SK-N-SH treated with all-trans-retinoic acid at 6 μM for 48 hours (cell line): Measurements from ENCODE around the gene S100PBP.

ENCODE experiments used
- ATAC-seq: fragments of 200-7000 bp; cut with Tn5 transposase; 3 replicates; pipeline ENCODE4 v1.9.1; 2020; ENCODE audit warnings: mild to moderate bottlenecking, moderate library complexity
- BACH2 ChIP-seq: fragments of 250-450 bp; sonication (Bioruptor Pico); IDR thresholded peaks from 2 replicates; pipeline ENCODE4 v1.9.0; 2021; ENCODE audit warnings: mild to moderate bottlenecking, borderline replicate concordance
- CREB5 ChIP-seq: fragments of 250-450 bp; sonication (Bioruptor Pico); IDR thresholded peaks from 2 replicates; pipeline ENCODE4 v1.5.1; 2020; ENCODE audit warnings: low read depth, mild to moderate bottlenecking, moderate library complexity
- CSDC2 ChIP-seq: fragments of 250-450 bp; sonication (Bioruptor Pico); IDR thresholded peaks from 2 replicates; pipeline ENCODE4 v1.5.0; 2020; ENCODE audit warnings: mild to moderate bottlenecking, moderate library complexity
- ESRRG ChIP-seq: fragments of 250-450 bp; sonication (Bioruptor Pico); IDR thresholded peaks from 2 replicates; pipeline ENCODE4 v1.6.1; 2021; ENCODE audit warnings: mild to moderate bottlenecking
- GLIS3 ChIP-seq: fragments of 250-450 bp; sonication (Bioruptor Pico); IDR thresholded peaks from 2 replicates; pipeline ENCODE4 v1.5.0; 2020; ENCODE audit warnings: mild to moderate bottlenecking, moderate library complexity
- OSR1 ChIP-seq: fragments of 250-450 bp; sonication (Bioruptor Pico); IDR thresholded peaks from 2 replicates; pipeline ENCODE4 v1.8.0; 2022; ENCODE audit warnings: moderate library complexity, mild to moderate bottlenecking, inconsistent platforms
- PATZ1 ChIP-seq: fragments of 250-450 bp; sonication (Bioruptor Pico); IDR thresholded peaks from 2 replicates; pipeline ENCODE4 v1.8.0; 2020; ENCODE audit warnings: mild to moderate bottlenecking, moderate library complexity, borderline replicate concordance
- POU6F1 ChIP-seq: fragments of 250-450 bp; sonication (Bioruptor Pico); IDR thresholded peaks from 2 replicates; pipeline ENCODE4 v1.8.0; 2021; ENCODE audit warnings: low read depth, mild to moderate bottlenecking, moderate library complexity, borderline replicate concordance
- PPARA ChIP-seq: fragments of 250-450 bp; sonication (Bioruptor Pico); IDR thresholded peaks from 2 replicates; pipeline ENCODE4 v1.5.0; 2020; ENCODE audit warnings: mild to moderate bottlenecking, borderline replicate concordance
- RARB ChIP-seq: fragments of 250-450 bp; sonication (Bioruptor Pico); IDR thresholded peaks from 2 replicates; pipeline ENCODE4 v1.8.0; 2021; ENCODE audit warnings: mild to moderate bottlenecking, moderate library complexity
- TCF4 ChIP-seq: fragments of 250-450 bp; sonication (Bioruptor Pico); IDR thresholded peaks from 2 replicates; pipeline ENCODE4 v1.8.0; 2021; ENCODE audit warnings: mild to moderate bottlenecking, moderate library complexity, borderline replicate concordance
- TSHZ2 ChIP-seq: fragments of 250-450 bp; sonication (Bioruptor Pico); IDR thresholded peaks from 2 replicates; pipeline ENCODE4 v1.5.0; 2020; ENCODE audit warnings: mild to moderate bottlenecking, moderate library complexity
- ZC3H10 ChIP-seq: fragments of 250-450 bp; sonication (Bioruptor Pico); IDR thresholded peaks from 2 replicates; pipeline ENCODE4 v1.5.1; 2021; ENCODE audit warnings: mild to moderate bottlenecking, moderate library complexity
- ZFP3 ChIP-seq: fragments of 250-450 bp; sonication (Bioruptor Pico); IDR thresholded peaks from 2 replicates; pipeline ENCODE4 v1.5.0; 2020; ENCODE audit warnings: mild to moderate bottlenecking, moderate library complexity
- ZFP30 ChIP-seq: fragments of 450-650 bp; formaldehyde crosslinking; IDR thresholded peaks from 2 replicates; pipeline ENCODE4 v1.5.0; 2022; ENCODE audit warnings: mild to moderate bottlenecking, moderate library complexity
- ZNF565 ChIP-seq: fragments of 450-650 bp; formaldehyde crosslinking; conservative IDR thresholded peaks from 2 replicates; pipeline ENCODE4 v1.5.0; 2020; ENCODE audit warnings: low read depth, mild to moderate bottlenecking, moderate library complexity
- ZNF8 ChIP-seq: fragments of 450-650 bp; formaldehyde crosslinking; IDR thresholded peaks from 2 replicates; pipeline ENCODE4 v1.5.0; 2020; ENCODE audit warnings: mild to moderate bottlenecking, moderate library complexity

S100PBP gene

GRCh38 chr1:32870615-32871363 is 53.3 kb downstream of the S100PBP start, which contains the start of gene FNDC5:
FNDC5 (minus strand) TSS chr1:32870912.
- TF ChIP-seq TCF4 (CRISPR knock-in tag): no peak
- no peak for TF ChIP-seq ZFP3 (CRISPR knock-in tag)
- no peak for TF ChIP-seq PATZ1
- TF ChIP-seq ESRRG: no peak
- no peak for TF ChIP-seq PPARA (CRISPR knock-in tag)
- TF ChIP-seq POU6F1 (CRISPR knock-in tag): no peak
- no peak for TF ChIP-seq ZFP30 (CRISPR knock-in tag)
- TF ChIP-seq TSHZ2 (CRISPR knock-in tag): no peak
- TF ChIP-seq CREB5 (CRISPR knock-in tag): no peak
- ATAC-seq: peak; percentile 55

- ATAC-seq: no peak; the same call in 2 of the 3 replicates
- TF ChIP-seq ZFP3 (CRISPR knock-in tag) (no peak), CSDC2 (no peak), ZFP30 (CRISPR knock-in tag) (no peak), TSHZ2 (CRISPR knock-in tag) (no peak), GLIS3 (CRISPR knock-in tag) (no peak), POU6F1 (CRISPR knock-in tag) (no peak), OSR1 (CRISPR knock-in tag) (no peak), TCF4 (CRISPR knock-in tag) (no peak), RARB (no peak), ZC3H10 (CRISPR knock-in tag) (no peak)
These were observed 54.1 kb downstream of the S100PBP start for GRCh38 chr1:32871364-32872191.

- no peak for ATAC-seq
- TF ChIP-seq ESRRG: no peak
- TF ChIP-seq CREB5 (CRISPR knock-in tag): no peak
- TF ChIP-seq CSDC2: no peak
- TF ChIP-seq TCF4 (CRISPR knock-in tag): no peak
- TF ChIP-seq ZC3H10 (CRISPR knock-in tag): no peak
- no peak for TF ChIP-seq GLIS3 (CRISPR knock-in tag)
- TF ChIP-seq ZNF565 (CRISPR knock-in tag): no peak
- no peak for TF ChIP-seq PPARA (CRISPR knock-in tag)
- TF ChIP-seq BACH2: no peak
- no peak for TF ChIP-seq ZFP3 (CRISPR knock-in tag)
- TF ChIP-seq ZNF8 (CRISPR knock-in tag): no peak
- TF ChIP-seq PATZ1: no peak
These were observed 54.7 kb downstream of the S100PBP start for GRCh38 chr1:32872192-32872460.
